Ovary (tissue), 3 donors: Measurements from ENCODE around the gene RALGPS1.

Experiments used
- CTCF ChIP-seq, 3 donors: fragments of 450-650 bp in 2 of 3; fragments of 200-600 bp in 1 of 3; IDR thresholded peaks; one replicate each; pipeline versions ENCODE4 v1.5.1 to v1.8.0; 2016 to 2022; ENCODE audit warnings: antibody characterized with exemption in 3 of 3, mild to moderate bottlenecking in 1 of 3
- EP300 ChIP-seq: sonication (generic); formaldehyde crosslinking; IDR thresholded peaks from one replicate; pipeline ENCODE4 v1.6.1; 2017; ENCODE audit warnings: antibody characterized with exemption
- donor health status: DM: no; HTN: no; CAD: no.

GRCh38 chr9:127159949-127160610 is 245.5 kb downstream of the RALGPS1 start:
- no peak for TF ChIP-seq CTCF (IDR thresholded peaks at IDR 0.05)
- TF ChIP-seq EP300 = no peak
